Activated naive CD4-positive, alpha-beta T cell treated with anti-CD3 and anti-CD28 coated beads, Interleukin-2, amount 10 ng/mL, durations not matched to agents 7 days and 5 days (primary cell): ENCODE measurements around the gene HMGCS2.

Experiments used
- CTCF ChIA-PET: fragments of 350-600 bp; sonication (Branson Sonifier 250); formaldehyde crosslinking; loops from one replicate; lab custom pipeline; 2021; ENCODE audit warnings: antibody characterized with exemption; lab: Charles Lee
- DNase-seq: peaks from one replicate; pipeline ENCODE4 v3.0.0-alpha.2; 2020
- H3K27ac Mint-ChIP-seq: one replicate; pipeline ENCODE4 v1.8.0; 2021; ENCODE audit warnings: mild to moderate bottlenecking, moderate library complexity, mixed read lengths
- H3K27me3 Mint-ChIP-seq: one replicate; pipeline ENCODE4 v1.8.0; 2021; ENCODE audit warnings: mild to moderate bottlenecking, mixed read lengths
- H3K36me3 Mint-ChIP-seq: one replicate; pipeline ENCODE4 v1.8.0; 2021; ENCODE audit warnings: mixed read lengths
- H3K4me1 Mint-ChIP-seq: one replicate; pipeline ENCODE4 v1.8.0; 2021; ENCODE audit warnings: mixed read lengths
- H3K4me3 Mint-ChIP-seq: one replicate; pipeline ENCODE4 v1.8.0; 2021; ENCODE audit warnings: mild to moderate bottlenecking, moderate library complexity, mixed read lengths
- H3K9me3 Mint-ChIP-seq: one replicate; pipeline ENCODE4 v1.8.0; 2021; ENCODE audit warnings: mixed read lengths

HMGCS2 gene

GRCh38 chr1:119783354-119784185 is 14.9 kb upstream of the HMGCS2 start:
- CTCF ChIA-PET = interaction anchor here (0.9 to 1.4 kb wide), 3 partner anchors 25 to 40 kb away, joined by 3 to 5 read pairs (median 3); partner anchors contain the start of gene REG4
- no peak overlapping the region for H3K27ac Mint-ChIP-seq
- no peak overlapping the region for H3K4me3 Mint-ChIP-seq
- no peaks in the 10 kb centered on the region for H3K9me3 Mint-ChIP-seq
- H3K27me3 Mint-ChIP-seq = peaks cover 55% of the 10 kb centered on the region
- peaks cover 31% of the 10 kb centered on the region for H3K4me1 Mint-ChIP-seq
- no peaks in the 10 kb centered on the region for H3K36me3 Mint-ChIP-seq
- no peak for DNase-seq

- CTCF ChIA-PET = interaction anchor here (0.9 to 1.4 kb wide), 2 partner anchors 28 to 39 kb away, joined by 3 to 5 read pairs; partner anchors contain the start of gene REG4
- Mint-ChIP-seq H3K27me3 (peaks cover 55% of the 10 kb centered on the region), H3K9me3 (no peaks in the 10 kb centered on the region), H3K27ac (no peak overlapping the region), H3K4me3 (no peak overlapping the region), H3K4me1 (peaks cover 29% of the 10 kb centered on the region), H3K36me3 (no peaks in the 10 kb centered on the region)
- no peak for DNase-seq
These were observed 14.1 kb upstream of the HMGCS2 start for GRCh38 chr1:119782631-119783325.

GRCh38 chr1:119781434-119782210 is 12.9 kb upstream of the HMGCS2 start:
- Mint-ChIP-seq H3K27ac (no peak overlapping the region), H3K4me3 (no peak overlapping the region), H3K4me1 (peaks cover 23% of the 10 kb centered on the region), H3K9me3 (no peaks in the 10 kb centered on the region), H3K36me3 (no peaks in the 10 kb centered on the region), H3K27me3 (peaks cover 55% of the 10 kb centered on the region)
- CTCF ChIA-PET = interaction anchor here (0.8 kb wide), 1 partner anchor 153 kb away, joined by 3 read pairs; no protein-coding TSS in a partner anchor
- no peak for DNase-seq

- CTCF ChIA-PET = no interaction called here
- no peak for DNase-seq
- no peaks in the 10 kb centered on the region for H3K36me3 Mint-ChIP-seq
- no peak overlapping the region for H3K27ac Mint-ChIP-seq
- peaks cover 61% of the 10 kb centered on the region for H3K27me3 Mint-ChIP-seq
- no peak overlapping the region for H3K4me3 Mint-ChIP-seq
- H3K9me3 Mint-ChIP-seq = no peaks in the 10 kb centered on the region
- peaks cover 8% of the 10 kb centered on the region for H3K4me1 Mint-ChIP-seq
These were observed 11.2 kb upstream of the HMGCS2 start for GRCh38 chr1:119779869-119780356.

- no peak for DNase-seq
- Mint-ChIP-seq H3K9me3 (no peaks in the 10 kb centered on the region), H3K27me3 (peaks cover 59% of the 10 kb centered on the region), H3K36me3 (no peaks in the 10 kb centered on the region), H3K27ac (no peak overlapping the region), H3K4me1 (peaks cover 7% of the 10 kb centered on the region), H3K4me3 (no peak overlapping the region)
- CTCF ChIA-PET = no interaction called here
These were observed 10.3 kb upstream of the HMGCS2 start for GRCh38 chr1:119778886-119779560.

- CTCF ChIA-PET = no interaction called here
- Mint-ChIP-seq H3K27ac (no peak overlapping the region), H3K36me3 (no peaks in the 10 kb centered on the region), H3K27me3 (peaks cover 56% of the 10 kb centered on the region), H3K4me3 (no peak overlapping the region), H3K4me1 (peaks cover 5% of the 10 kb centered on the region), H3K9me3 (no peaks in the 10 kb centered on the region)
- DNase-seq = no peak
These were observed 9.7 kb upstream of the HMGCS2 start for GRCh38 chr1:119778359-119778758.

- Mint-ChIP-seq H3K4me1 (no peaks in the 10 kb centered on the region), H3K36me3 (no peaks in the 10 kb centered on the region)
These were observed 6.2 kb upstream of the HMGCS2 start for GRCh38 chr1:119774746-119775490.

GRCh38 chr1:119773711-119774241 is 5.1 kb upstream of the HMGCS2 start:
- H3K27ac Mint-ChIP-seq = no peak overlapping the region
- H3K4me3 Mint-ChIP-seq = no peak overlapping the region
- peaks cover 18% of the 10 kb centered on the region for H3K27me3 Mint-ChIP-seq
- CTCF ChIA-PET = no interaction called here
- H3K4me1 Mint-ChIP-seq = no peaks in the 10 kb centered on the region
- no peaks in the 10 kb centered on the region for H3K36me3 Mint-ChIP-seq
- H3K9me3 Mint-ChIP-seq = no peaks in the 10 kb centered on the region
- no peak for DNase-seq

More at GRCh38 chr1:119774746-119775490, 6.2 kb upstream of the HMGCS2 start:
- CTCF ChIA-PET = no interaction called here
- peaks cover 25% of the 10 kb centered on the region for H3K27me3 Mint-ChIP-seq
- H3K4me3 Mint-ChIP-seq = no peak overlapping the region
- no peak overlapping the region for H3K27ac Mint-ChIP-seq
- DNase-seq = no peak
- H3K9me3 Mint-ChIP-seq = no peaks in the 10 kb centered on the region

GRCh38 chr1:119772298-119772697 is 3.6 kb upstream of the HMGCS2 start:
- H3K36me3 Mint-ChIP-seq = no peaks in the 10 kb centered on the region
- CTCF ChIA-PET = interaction anchor here (1.5 kb wide), 1 partner anchor 28 kb away, joined by 9 read pairs; no protein-coding TSS in a partner anchor
- H3K27me3 Mint-ChIP-seq = peaks cover 23% of the 10 kb centered on the region
- H3K9me3 Mint-ChIP-seq = no peaks in the 10 kb centered on the region
- no peak for DNase-seq
- H3K27ac Mint-ChIP-seq = no peak overlapping the region
- no peak overlapping the region for H3K4me3 Mint-ChIP-seq
- H3K4me1 Mint-ChIP-seq = no peaks in the 10 kb centered on the region

GRCh38 chr1:119771770-119772169 is 3.1 kb upstream of the HMGCS2 start:
- Mint-ChIP-seq H3K4me1 (no peaks in the 10 kb centered on the region), H3K9me3 (no peaks in the 10 kb centered on the region), H3K27me3 (peaks cover 28% of the 10 kb centered on the region), H3K4me3 (no peak overlapping the region), H3K27ac (no peak overlapping the region), H3K36me3 (no peaks in the 10 kb centered on the region)
- DNase-seq = no peak
- CTCF ChIA-PET = interaction anchor here (1.5 kb wide), 1 partner anchor 28 kb away, joined by 9 read pairs; no protein-coding TSS in a partner anchor

GRCh38 chr1:119771016-119771415 is 2.3 kb upstream of the HMGCS2 start:
- H3K27me3 Mint-ChIP-seq = peaks cover 35% of the 10 kb centered on the region
- H3K9me3 Mint-ChIP-seq = no peaks in the 10 kb centered on the region
- no peak overlapping the region for H3K4me3 Mint-ChIP-seq
- no peaks in the 10 kb centered on the region for H3K36me3 Mint-ChIP-seq
- CTCF ChIA-PET = interaction anchor here (1.5 kb wide), 1 partner anchor 27 kb away, joined by 9 read pairs; no protein-coding TSS in a partner anchor
- no peak overlapping the region for H3K27ac Mint-ChIP-seq
- no peaks in the 10 kb centered on the region for H3K4me1 Mint-ChIP-seq
- DNase-seq = no peak

- H3K36me3 Mint-ChIP-seq = no peaks in the 10 kb centered on the region
- no peak for DNase-seq
- H3K27ac Mint-ChIP-seq = no peak overlapping the region
- CTCF ChIA-PET = interaction anchor here (1.0 to 1.2 kb wide), 2 partner anchors 22 to 179 kb away, joined by 3 read pairs; no protein-coding TSS in a partner anchor
- H3K27me3 Mint-ChIP-seq = peaks cover 32% of the 10 kb centered on the region
- no peak overlapping the region for H3K4me3 Mint-ChIP-seq
- H3K9me3 Mint-ChIP-seq = no peaks in the 10 kb centered on the region
- H3K4me1 Mint-ChIP-seq = no peaks in the 10 kb centered on the region
These were observed 1.2 kb downstream of the HMGCS2 start for GRCh38 chr1:119767486-119767885.
